Kidney (tissue), 14 donors: ENCODE measurements around the gene CDC34. TPM values are rescaled to one million over a fixed set of nuclear protein-coding genes. Genes with fewer than 3 reads are reported as not detected.

ENCODE experiments used
- DNase-seq, 5 donors: peaks; one replicate each; pipeline ENCODE4 v3.0.0-alpha.2; 2013 to 2020
- FAIRE-seq: peaks from 2 replicates; lab custom pipeline; 2012; peaks lifted over from hg19 to GRCh38; lab: Jason Lieb, UNC
- H3K27ac ChIP-seq, 2 donors: one replicate each; pipeline ENCODE4 v1.7.0; 2013; ENCODE audit warnings: low read depth in 2 of 2, low read length in 2 of 2, inconsistent platforms in 1 of 2
- H3K27me3 ChIP-seq: one replicate; pipeline ENCODE4 v1.7.1; 2013; ENCODE audit warnings: low read length, inconsistent platforms; ENCODE audit not compliant: control insufficient read depth, insufficient read depth
- H3K36me3 ChIP-seq, 3 donors: one replicate each; pipeline versions ENCODE4 v1.7.0 to v1.7.1; 2013; ENCODE audit warnings: low read length in 3 of 3, control low read depth in 1 of 3, inconsistent platforms in 1 of 3; ENCODE audit not compliant: insufficient read depth in 3 of 3, control insufficient read depth in 2 of 3
- H3K4me1 ChIP-seq, 3 donors: one replicate each; pipeline versions ENCODE4 v1.7.0 to v1.7.1; 2013; ENCODE audit warnings: low read length in 3 of 3, inconsistent platforms in 1 of 3, low read depth in 1 of 3; ENCODE audit not compliant: control insufficient read depth in 2 of 3, insufficient read depth in 2 of 3
- H3K4me3 ChIP-seq, 3 donors: one replicate each; pipeline versions ENCODE4 v1.7.0 to v1.8.1; 2013; ENCODE audit warnings: low read length in 3 of 3, control low read depth in 1 of 3, inconsistent platforms in 1 of 3
- H3K9ac ChIP-seq, 3 donors: one replicate each; pipeline versions ENCODE4 v1.7.0 to v1.7.1; 2013; ENCODE audit warnings: low read length in 3 of 3, control low read depth in 1 of 3, inconsistent platforms in 1 of 3
- H3K9me3 ChIP-seq, 3 donors: one replicate each; pipeline versions ENCODE4 v1.7.0 to v1.7.1; 2013; ENCODE audit warnings: low read length in 3 of 3, control low read depth in 1 of 3, inconsistent platforms in 1 of 3; ENCODE audit not compliant: control insufficient read depth in 2 of 3, insufficient read depth in 1 of 3
- CTCF ChIP-seq: IDR thresholded peaks from 3 replicates; pipeline ENCODE4 v1.5.1; 2012; ENCODE audit warnings: mild to moderate bottlenecking, moderate library complexity, borderline replicate concordance; ENCODE audit not compliant: insufficient read depth; ENCODE audit errors: extremely low read depth
- intact Hi-C: fragments of 100-400 bp; cut with DNase I; formaldehyde crosslinking; loops from one replicate; pipeline ENCODE4 v1.11.1; 2022
- polyA plus RNA-seq: library from polyadenylated mRNA; stranded (reverse); fragments of 350-450 nt; fragmentation: Illumina TruSeq; extraction: RNeasy Lipid Tissue Mini Kit (QIAGEN cat#74804); gene quantifications from one replicate; pipeline ENCODE4 v1.2.3, GENCODE V29; 2014; ENCODE audit warnings: low read depth, low replicate concordance; ENCODE audit not compliant: insufficient read depth
- total RNA-seq: library from RNA; stranded (reverse); fragmentation: NEBNext Ultra II Directional; extraction: Animal tissue kit (Norgen Biotek cat#: 25700); gene quantifications from one replicate; pipeline ENCODE4 v1.2.1, GENCODE V29; 2021
- donor health status: control.
- donor health status: control.
- donor health status: control.
- donor health status: control.
- donor health status: control.
- donor health status: DM: yes; HTN: yes; CAD: no.
- donor health status: Normal renal cell carcinoma (clear cell type).

The CDC34 gene
- total and polyA plus RNA-seq, 2 donors from 2014 or later = 33.8 to 72.3 TPM

DNA sequence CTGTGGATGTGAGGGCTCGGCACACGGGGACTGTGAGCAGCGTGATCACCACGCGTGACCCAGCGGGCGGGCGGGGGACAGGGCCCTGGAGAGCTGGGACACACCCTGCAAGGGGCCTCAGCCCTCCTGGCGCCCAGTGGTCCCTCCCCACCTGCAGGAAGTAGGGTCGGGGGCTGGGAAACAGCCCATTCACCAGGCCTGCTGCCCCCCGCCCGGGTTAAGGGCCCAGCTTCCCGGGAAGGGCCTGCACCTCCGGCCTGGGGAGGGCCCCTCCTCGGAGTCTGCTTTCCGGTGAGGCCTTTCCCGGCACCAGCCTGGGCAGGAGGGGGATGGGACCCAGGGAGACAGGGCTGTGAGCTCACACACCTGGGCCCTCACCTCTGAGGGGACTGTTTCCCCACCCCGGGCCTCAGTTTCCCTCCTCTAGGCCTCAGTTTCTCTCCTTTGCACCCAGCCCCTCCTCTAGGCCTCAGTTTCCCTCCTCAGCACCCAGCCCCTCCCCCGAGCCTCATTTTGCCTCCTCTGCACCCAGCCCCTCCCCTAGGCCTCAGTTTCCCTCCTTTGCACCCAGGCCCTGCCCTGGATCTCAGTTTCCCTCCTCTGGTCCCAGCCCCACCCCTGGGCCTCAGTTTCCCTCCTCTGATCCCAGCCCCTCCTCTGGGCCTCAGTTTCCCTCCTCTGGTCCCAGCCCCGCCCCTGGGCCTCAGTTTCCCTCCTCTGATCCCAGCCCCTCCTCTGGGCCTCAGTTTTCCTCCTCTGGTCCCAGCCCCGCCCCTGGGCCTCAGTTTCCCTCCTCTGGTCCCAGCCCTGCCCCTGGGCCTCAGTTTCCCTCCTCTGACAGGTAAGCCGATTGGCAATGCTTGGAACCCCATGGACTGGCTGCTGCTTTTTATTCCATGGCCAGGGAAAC, 37.1 kb upstream of the CDC34 start:
- Histone ChIP-seq H3K4me3 (no peak overlapping the region), H3K9me3 (no peaks in the 10 kb centered on the region), H3K4me1 (peaks cover 0 to 8% (median 3%) of the 10 kb centered on the region in 3 donors), H3K27ac (no peak overlapping the region), H3K9ac (no peak overlapping the region), H3K36me3 (no peaks in the 10 kb centered on the region), H3K27me3 (peaks cover 12% of the 10 kb centered on the region)
- intact Hi-C loops = no loop called here
- no peak for FAIRE-seq
- DNase-seq = peak in 1 of 5 donors; percentile 71
- TF ChIP-seq CTCF = no peak

- Histone ChIP-seq H3K9me3 (no peaks in the 10 kb centered on the region), H3K4me3 (no peak overlapping the region), H3K4me1 (peaks cover 0 to 4% (median 0%) of the 10 kb centered on the region in 3 donors), H3K36me3 (no peaks in the 10 kb centered on the region), H3K9ac (no peak overlapping the region), H3K27ac (no peak overlapping the region), H3K27me3 (peaks cover 13% of the 10 kb centered on the region)
- FAIRE-seq = no peak
- DNase-seq = peak in 1 of 5 donors; percentile 60
- intact Hi-C loops = no loop called here
- TF ChIP-seq CTCF = no peak
Measured at GRCh38 chr19:495081-495401, 36.5 kb upstream of the CDC34 start.

DNA sequence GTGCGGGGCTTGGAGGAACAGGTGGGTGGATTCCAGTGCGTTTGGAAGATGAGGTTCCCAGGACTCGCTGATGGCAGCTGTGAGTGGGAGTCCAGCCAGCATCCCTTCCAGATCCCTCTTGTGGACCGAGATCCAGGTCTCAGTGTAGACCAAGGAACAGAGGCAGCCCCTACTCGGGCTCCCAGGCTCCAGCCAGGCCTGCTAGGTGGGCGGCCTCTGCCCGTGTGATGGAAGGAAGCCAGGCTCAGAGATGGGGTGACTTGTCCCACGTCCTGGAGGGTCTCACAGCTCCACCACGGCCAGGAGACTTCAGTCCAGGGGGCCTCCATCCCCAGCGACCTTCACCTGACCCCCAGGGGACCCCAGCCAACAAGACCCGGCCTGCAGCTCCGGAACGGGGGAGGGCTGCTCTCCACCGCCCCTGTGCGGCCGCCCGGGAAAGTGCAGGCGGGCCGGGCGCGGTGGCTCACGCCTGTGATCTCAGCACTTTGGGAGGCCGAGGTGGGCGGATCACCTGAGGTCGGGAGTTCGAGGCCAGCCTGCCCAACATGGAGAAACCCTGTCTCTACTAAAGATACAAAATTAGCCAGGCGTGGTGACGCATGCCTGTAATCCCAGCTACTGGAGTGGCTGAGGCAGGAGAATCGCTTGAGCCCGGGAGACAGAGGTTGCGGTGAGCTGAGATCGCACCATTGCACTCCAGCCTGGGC, 36.0 kb upstream of the CDC34 start:
- DNase-seq (peak in 4 of 5 donors; percentile 52 to 77 (median 54)), FAIRE-seq (no peak)
- no peaks in the 10 kb centered on the region for H3K36me3 ChIP-seq
- peaks cover 0 to 4% (median 0%) of the 10 kb centered on the region in 3 donors for H3K4me1 ChIP-seq
- peaks cover 13% of the 10 kb centered on the region for H3K27me3 ChIP-seq
- no peak overlapping the region for H3K9ac ChIP-seq
- peak; percentile 30 for TF ChIP-seq CTCF
- no peaks in the 10 kb centered on the region for H3K9me3 ChIP-seq
- H3K4me3 ChIP-seq = no peak overlapping the region
- H3K27ac ChIP-seq = no peak overlapping the region
- intact Hi-C loops = no loop called here
